ENCODE measurements around the gene MT1H. TPM values are rescaled to one million over a fixed set of nuclear protein-coding genes. Genes with fewer than 3 reads are reported as not detected.

Gene MT1H
- polyA plus RNA-seq, 3 donors = 0.76 TPM; not detected in 2

DNA sequence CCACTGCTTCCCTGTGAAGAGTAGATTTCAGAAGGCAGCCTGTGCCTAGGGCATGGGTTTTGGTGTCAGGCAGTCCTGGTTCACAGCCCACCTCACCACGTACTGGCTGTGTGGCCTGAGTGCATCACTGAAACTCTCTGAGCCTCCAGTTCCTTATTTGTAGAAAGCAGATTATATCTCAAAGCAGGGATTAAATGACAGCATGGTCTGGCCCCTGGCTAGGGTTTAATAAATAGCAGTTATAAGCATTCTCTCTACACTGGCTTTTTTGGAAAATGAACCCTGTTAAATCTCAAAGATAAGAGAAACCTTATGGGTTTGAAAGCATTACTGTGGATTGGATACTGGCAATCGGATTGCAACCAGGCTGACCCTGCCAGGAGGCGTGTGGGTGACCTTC is 40.1 kb upstream of the MT1H start:
- 100% methylated on average over 1 of the region's 3 CpGs for WGBS (ENCODE audit: insufficient coverage)
- Histone ChIP-seq H3K4me1 (ENCODE audit: control insufficient read depth in 1 of 2, insufficient read depth in 2 of 2, low read length in 2 of 2) (peaks cover 24 to 35% of the 10 kb centered on the region in 2 donors), H3K27me3 (ENCODE audit: control insufficient read depth in 2 of 2, insufficient read depth in 2 of 2, low read length in 2 of 2) (peaks cover 38 to 83% of the 10 kb centered on the region in 2 donors), H3K79me2 (ENCODE audit: insufficient read depth, low read length) (no peaks in the 10 kb centered on the region), H3K36me3 (replicated peaks in 1 of 2; ENCODE audit: control insufficient read depth in 1 of 2, insufficient read depth in 2 of 2, low read length in 2 of 2) (no peaks in the 10 kb centered on the region), H3K27ac (ENCODE audit: low read depth in 1 of 2, low read length in 2 of 2) (no peak overlapping the region), H2AFZ (ENCODE audit: insufficient read depth, low read depth, low read length, poor library complexity, severe bottlenecking) (no peak overlapping the region), H3K4me3 (replicated peaks in 1 of 3; ENCODE audit: low read depth in 2 of 3, low read length in 3 of 3) (no peak overlapping the region), H3K4me2 (replicated peaks; ENCODE audit: extremely low read depth, low read length, poor library complexity, severe bottlenecking) (no peak overlapping the region), H3K9ac (ENCODE audit: insufficient read depth, low read length, poor library complexity, severe bottlenecking) (no peak overlapping the region), H3K9me3 (replicated peaks in 1 of 2; ENCODE audit: control insufficient read depth in 1 of 2, insufficient read depth in 1 of 2, low read length in 2 of 2) (peaks cover 0 to 24% of the 10 kb centered on the region in 2 donors), H4K20me1 (ENCODE audit: insufficient read depth, low read length) (no peaks in the 10 kb centered on the region)
- H3K4me3 Mint-ChIP-seq = no peak overlapping the region
- peaks cover 38% of the 10 kb centered on the region for H3K4me1 Mint-ChIP-seq
- peaks cover 0 to 6% of the 10 kb centered on the region in 2 donors for H3K36me3 Mint-ChIP-seq
- H3K9me3 Mint-ChIP-seq = peaks cover 0 to 21% (median 2%) of the 10 kb centered on the region in 7 donors
- H3K27ac Mint-ChIP-seq = no peak overlapping the region
- H3K27me3 Mint-ChIP-seq (ENCODE audit: low read depth in 3 of 3) = peaks cover 73 to 93% (median 87%) of the 10 kb centered on the region in 3 donors
- TF ChIP-seq, protein P1, sequence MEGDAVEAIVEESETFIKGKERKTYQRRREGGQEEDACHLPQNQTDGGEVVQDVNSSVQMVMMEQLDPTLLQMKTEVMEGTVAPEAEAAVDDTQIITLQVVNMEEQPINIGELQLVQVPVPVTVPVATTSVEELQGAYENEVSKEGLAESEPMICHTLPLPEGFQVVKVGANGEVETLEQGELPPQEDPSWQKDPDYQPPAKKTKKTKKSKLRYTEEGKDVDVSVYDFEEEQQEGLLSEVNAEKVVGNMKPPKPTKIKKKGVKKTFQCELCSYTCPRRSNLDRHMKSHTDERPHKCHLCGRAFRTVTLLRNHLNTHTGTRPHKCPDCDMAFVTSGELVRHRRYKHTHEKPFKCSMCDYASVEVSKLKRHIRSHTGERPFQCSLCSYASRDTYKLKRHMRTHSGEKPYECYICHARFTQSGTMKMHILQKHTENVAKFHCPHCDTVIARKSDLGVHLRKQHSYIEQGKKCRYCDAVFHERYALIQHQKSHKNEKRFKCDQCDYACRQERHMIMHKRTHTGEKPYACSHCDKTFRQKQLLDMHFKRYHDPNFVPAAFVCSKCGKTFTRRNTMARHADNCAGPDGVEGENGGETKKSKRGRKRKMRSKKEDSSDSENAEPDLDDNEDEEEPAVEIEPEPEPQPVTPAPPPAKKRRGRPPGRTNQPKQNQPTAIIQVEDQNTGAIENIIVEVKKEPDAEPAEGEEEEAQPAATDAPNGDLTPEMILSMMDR (IDR thresholded peaks at IDR 0.05) = no peak
- intact Hi-C loops (cut with micrococcal nuclease) = no loop called here
- DNase-seq = no peak

DNA sequence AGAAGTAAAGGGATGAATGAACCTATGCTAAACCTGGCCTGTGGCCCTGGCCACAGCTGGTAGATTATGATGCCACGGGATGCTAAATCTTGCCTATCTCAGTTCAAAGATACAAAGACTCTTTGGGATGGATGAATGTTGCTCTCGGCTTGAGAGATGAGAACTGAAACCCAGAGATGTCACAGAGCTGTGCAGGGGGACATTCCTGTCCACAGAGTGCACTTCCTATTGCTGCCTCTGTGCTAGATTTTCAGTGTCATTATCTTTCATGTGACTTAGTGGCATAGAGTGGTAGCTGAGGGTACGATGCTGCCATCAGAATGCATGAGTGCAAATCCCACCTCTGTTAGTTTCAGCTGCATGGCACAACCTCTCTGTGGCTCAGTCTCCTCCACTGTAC is 39.5 kb upstream of the MT1H start:
- TF ChIP-seq, protein P1 (IDR thresholded peaks at IDR 0.05) = no peak
- peaks cover 0 to 23% (median 6%) of the 10 kb centered on the region in 7 donors for H3K9me3 Mint-ChIP-seq
- no peak overlapping the region for H3K9ac ChIP-seq (ENCODE audit: insufficient read depth, low read length, poor library complexity, severe bottlenecking)

More for the DNA sequence above, 39.5 kb upstream of the MT1H start:
- Mint-ChIP-seq H3K27me3 (ENCODE audit: low read depth in 3 of 3) (peaks cover 73 to 93% (median 88%) of the 10 kb centered on the region in 3 donors), H3K27ac (no peak overlapping the region), H3K4me3 (peak overlapping the region in 1 of 2 donors; percentile 53), H3K4me1 (peaks cover 38% of the 10 kb centered on the region), H3K36me3 (peaks cover 0 to 9% of the 10 kb centered on the region in 2 donors)
- H3K27me3 ChIP-seq (ENCODE audit: control insufficient read depth in 2 of 2, insufficient read depth in 2 of 2, low read length in 2 of 2) = peaks cover 44 to 84% of the 10 kb centered on the region in 2 donors
- no peak overlapping the region for H2AFZ ChIP-seq (ENCODE audit: insufficient read depth, low read depth, low read length, poor library complexity, severe bottlenecking)
- H3K4me3 ChIP-seq (replicated peaks in 1 of 3; ENCODE audit: low read depth in 2 of 3, low read length in 3 of 3) = no peak overlapping the region
- H3K9me3 ChIP-seq (replicated peaks in 1 of 2; ENCODE audit: control insufficient read depth in 1 of 2, insufficient read depth in 1 of 2, low read length in 2 of 2) = peaks cover 0 to 30% of the 10 kb centered on the region in 2 donors
- peaks cover 20 to 30% of the 10 kb centered on the region in 2 donors for H3K4me1 ChIP-seq (ENCODE audit: control insufficient read depth in 1 of 2, insufficient read depth in 2 of 2, low read length in 2 of 2)
- H4K20me1 ChIP-seq (ENCODE audit: insufficient read depth, low read length) = no peaks in the 10 kb centered on the region
- H3K27ac ChIP-seq (ENCODE audit: low read depth in 1 of 2, low read length in 2 of 2) = no peak overlapping the region
- no peak overlapping the region for H3K4me2 ChIP-seq (replicated peaks; ENCODE audit: extremely low read depth, low read length, poor library complexity, severe bottlenecking)
- WGBS (ENCODE audit: insufficient coverage) = 17% methylated on average over 2 of the region's 3 CpGs
- H3K79me2 ChIP-seq (ENCODE audit: insufficient read depth, low read length) = no peaks in the 10 kb centered on the region
- DNase-seq = peak in 1 of 3 donors; percentile 26
- no peaks in the 10 kb centered on the region for H3K36me3 ChIP-seq (replicated peaks in 1 of 2; ENCODE audit: control insufficient read depth in 1 of 2, insufficient read depth in 2 of 2, low read length in 2 of 2)
- intact Hi-C loops (cut with micrococcal nuclease) = no loop called here
